Right lobe of liver (tissue), 4 donors: Measurements from ENCODE around the gene AHI1.

Experiments
- CTCF ChIP-seq, 4 donors: fragments of 200-600 bp in 3 of 4; fragments of 450-650 bp in 1 of 4; IDR thresholded peaks; one replicate each; pipeline versions ENCODE4 v1.5.1 to v1.8.0; 2016 to 2022; ENCODE audit warnings: antibody characterized with exemption in 4 of 4, mild to moderate bottlenecking in 2 of 4
- POLR2A ChIP-seq: fragments of 450-650 bp; IDR thresholded peaks from one replicate; pipeline ENCODE4 v1.6.1; 2017; ENCODE audit warnings: antibody characterized with exemption, mild to moderate bottlenecking
- donor health status: DM: no; HTN: no; CAD: no.
- donor health status: DM: no; HTN: no; CAD: no.
- donor health status: DM: no; HTN: yes; CAD: no.

GRCh38 chr6:135521431-135521830 is 23.9 kb upstream of the AHI1 start:
- no peak for TF ChIP-seq CTCF (IDR thresholded peaks at IDR 0.05)
- TF ChIP-seq POLR2A: no peak
